Endometrial microvascular endothelial cells (primary cell): Measurements from ENCODE around the gene PRMT7. TPM values are rescaled to one million over a fixed set of nuclear protein-coding genes. Genes with fewer than 3 reads are reported as not detected.

ENCODE experiments used
- in situ Hi-C: cut with HindIII; loops from 2 replicates; pipeline ENCODE4 v1.10.0; 2017; ENCODE audit warnings: low sequenced_read_pairs, low pct_unique_long_range_greater_than_20kb; ENCODE audit errors: inconsistent ontology term
- total RNA-seq: library from RNA; depleted of rRNA; stranded (reverse); fragments of >200 nt; gene quantifications from one replicate; pipeline ENCODE4 v1.2.3, GENCODE V29; 2015; ENCODE audit errors: inconsistent ontology term

The PRMT7 gene
- total RNA-seq, 1 donor from 2014 or later = 99.0 TPM

GRCh38 chr16:68381363-68381724 is 70.5 kb downstream of the PRMT7 start:
- in situ Hi-C loops = no loop called here

- in situ Hi-C loops = no loop called here
These were observed 71.5 kb downstream of the PRMT7 start for GRCh38 chr16:68382296-68382718.

GRCh38 chr16:68383858-68384257 is 73.0 kb downstream of the PRMT7 start:
- in situ Hi-C loops = no loop called here

GRCh38 chr16:68384288-68385161 is 73.7 kb downstream of the PRMT7 start:
- in situ Hi-C loops = no loop called here

- in situ Hi-C loops = no loop called here
These were observed 74.6 kb downstream of the PRMT7 start for GRCh38 chr16:68385371-68385770.

- in situ Hi-C loops = no loop called here
These were observed 75.8 kb downstream of the PRMT7 start for GRCh38 chr16:68386628-68387027.

GRCh38 chr16:68387301-68387700 is 76.5 kb downstream of the PRMT7 start:
- in situ Hi-C loops = no loop called here

- in situ Hi-C loops = no loop called here
These were observed 77.3 kb downstream of the PRMT7 start for GRCh38 chr16:68388124-68388523.

- in situ Hi-C loops = no loop called here
These were observed 78.2 kb downstream of the PRMT7 start for GRCh38 chr16:68389006-68389405.

GRCh38 chr16:68389750-68390371 is 79.0 kb downstream of the PRMT7 start:
- in situ Hi-C loops = no loop called here

- in situ Hi-C loops = no loop called here
These were observed 82.5 kb downstream of the PRMT7 start for GRCh38 chr16:68393333-68393732.

- in situ Hi-C loops = no loop called here
These were observed 84.5 kb downstream of the PRMT7 start for GRCh38 chr16:68395167-68395786.

- in situ Hi-C loops = no loop called here
These were observed 85.0 kb downstream of the PRMT7 start for GRCh38 chr16:68395815-68396214.

- in situ Hi-C loops = no loop called here
These were observed 85.7 kb downstream of the PRMT7 start for GRCh38 chr16:68396481-68396880.

- in situ Hi-C loops = no loop called here
These were observed 86.9 kb downstream of the PRMT7 start for GRCh38 chr16:68397710-68398201.

GRCh38 chr16:68399456-68399855 is 88.6 kb downstream of the PRMT7 start:
- in situ Hi-C loops = no loop called here

- in situ Hi-C loops = no loop called here
These were observed 89.5 kb downstream of the PRMT7 start for GRCh38 chr16:68400083-68400923.

GRCh38 chr16:68400924-68401460 is 90.2 kb downstream of the PRMT7 start:
- in situ Hi-C loops = no loop called here
